Small intestine (tissue), 7 donors: ENCODE measurements around the gene GFPT1. TPM values are rescaled to one million over a fixed set of nuclear protein-coding genes. Genes with fewer than 3 reads are reported as not detected.
"Not testable (repeated sequence)": the region's sequence is repeated elsewhere in the genome, so short reads cannot be mapped to it uniquely, and the experiment has no call there.

ENCODE experiments used
- DNase-seq, 2 donors: peaks; one replicate each; pipeline versions ENCODE4 v3.0.0 to v3.0.0-alpha.2; 2013
- FAIRE-seq: peaks from 2 replicates; lab custom pipeline; 2012; peaks lifted over from hg19 to GRCh38; lab: Jason Lieb, UNC
- H3K27ac ChIP-seq, 3 donors: one replicate each; pipeline ENCODE4 v1.5.1; 2013; ENCODE audit warnings: low read length in 2 of 3, mild to moderate bottlenecking in 2 of 3, control low read depth in 1 of 3, inconsistent platforms in 1 of 3, low read depth in 1 of 3, moderate library complexity in 1 of 3
- H3K27me3 ChIP-seq, 3 donors: one replicate each; pipeline ENCODE4 v1.6.1; 2013; ENCODE audit warnings: low read length in 3 of 3, inconsistent platforms in 1 of 3; ENCODE audit not compliant: control insufficient read depth in 3 of 3, insufficient read depth in 3 of 3
- H3K36me3 ChIP-seq, 3 donors: one replicate each; pipeline ENCODE4 v1.6.1; 2013; ENCODE audit warnings: low read length in 3 of 3, inconsistent platforms in 1 of 3, low read depth in 1 of 3, mild to moderate bottlenecking in 1 of 3, moderate library complexity in 1 of 3; ENCODE audit not compliant: control insufficient read depth in 3 of 3, insufficient read depth in 2 of 3
- H3K4me1 ChIP-seq, 3 donors: one replicate each; pipeline ENCODE4 v1.6.1; 2013; ENCODE audit warnings: low read length in 2 of 3, inconsistent platforms in 1 of 3, low read depth in 1 of 3, mild to moderate bottlenecking in 1 of 3, moderate library complexity in 1 of 3; ENCODE audit not compliant: control insufficient read depth in 3 of 3, insufficient read depth in 2 of 3
- H3K4me3 ChIP-seq, 3 donors: one replicate each; pipeline ENCODE4 v1.5.1; 2013; ENCODE audit warnings: low read length in 3 of 3, control low read depth in 1 of 3, inconsistent platforms in 1 of 3, low read depth in 1 of 3, mild to moderate bottlenecking in 1 of 3, moderate library complexity in 1 of 3
- H3K9me3 ChIP-seq, 2 donors: one replicate each; pipeline ENCODE4 v1.6.1; 2013; ENCODE audit warnings: low read depth in 1 of 2, low read length in 1 of 2; ENCODE audit not compliant: control insufficient read depth in 2 of 2, insufficient read depth in 1 of 2
- WGBS, 3 donors: extraction: QIAGEN DNeasy Blood & Tissue Kit; methylation state at CpG; one replicate each; pipeline ENCODE4 v1.1.7; 2013; 5-methylcytosine and 5-hydroxymethylcytosine counted together
- polyA plus RNA-seq, 4 donors: library from polyadenylated mRNA; stranded (reverse) in 3 of 4; unstranded in 1 of 4; fragments of 200-250 nt in 3 of 4; fragments of 120-200 nt in 1 of 4; gene quantifications; one replicate each; pipeline versions ENCODE4 v1.2.1 to v1.2.3, GENCODE V29; 2013
- donor health status: healthy with polysubstance abuse.
- donor health status: control.
- donor health status: control.
- donor health status: Bipolar disorder and iron deficiency.
- donor health status: healthy.

Gene GFPT1
- polyA plus RNA-seq, 4 donors, result 15.9 to 55.4 (median 27.0) TPM

- Histone ChIP-seq H3K9me3 (no peaks in the 10 kb centered on the region), H3K4me3 (no peak overlapping the region), H3K4me1 (no peaks in the 10 kb centered on the region), H3K36me3 (peaks cover 17 to 57% (median 28%) of the 10 kb centered on the region in 3 donors), H3K27me3 (no peaks in the 10 kb centered on the region), H3K27ac (no peak overlapping the region)
- 67 to 88% (median 79%) methylated on average over 3 of the region's 3 CpGs for WGBS, 3 donors
- DNase-seq, result no peak
- FAIRE-seq, result no peak
These were observed 28.1 kb downstream of the GFPT1 start for GRCh38 chr2:69358914-69359313.

GRCh38 chr2:69356471-69356870, 30.6 kb downstream of the GFPT1 start:
- Histone ChIP-seq H3K9me3 (no peaks in the 10 kb centered on the region), H3K36me3 (peaks cover 15 to 54% (median 20%) of the 10 kb centered on the region in 3 donors), H3K4me1 (no peaks in the 10 kb centered on the region), H3K4me3 (no peak overlapping the region), H3K27me3 (no peaks in the 10 kb centered on the region), H3K27ac (no peak overlapping the region)
- no peak for DNase-seq
- 91 to 93% (median 93%) methylated on average over 5 of the region's 5 CpGs for WGBS, 3 donors
- no peak for FAIRE-seq

- FAIRE-seq, result not testable (repeated sequence)
These were observed 32.1 kb downstream of the GFPT1 start for GRCh38 chr2:69354976-69355375.

GRCh38 chr2:69353360-69353759, 33.7 kb downstream of the GFPT1 start:
- peaks cover 17 to 46% (median 22%) of the 10 kb centered on the region in 3 donors for H3K36me3 ChIP-seq
- H3K9me3 ChIP-seq, result no peaks in the 10 kb centered on the region
- DNase-seq (no peak), FAIRE-seq (no peak)
- no peak overlapping the region for H3K4me3 ChIP-seq
- no peaks in the 10 kb centered on the region for H3K27me3 ChIP-seq
- H3K27ac ChIP-seq, result no peak overlapping the region
- no peaks in the 10 kb centered on the region for H3K4me1 ChIP-seq
- WGBS, 3 donors, result 97% methylated on average over 5 of the region's 5 CpGs

More at GRCh38 chr2:69354976-69355375, 32.1 kb downstream of the GFPT1 start:
- not testable (repeated sequence) for H3K4me3 ChIP-seq, H3K9me3 ChIP-seq, DNase-seq, H3K4me1 ChIP-seq, H3K27me3 ChIP-seq, H3K27ac ChIP-seq
- WGBS, 3 donors, result 84 to 88% (median 88%) methylated on average over 3 of the region's 3 CpGs
- H3K36me3 ChIP-seq, result peaks cover 15 to 44% (median 18%) of the 10 kb centered on the region in 3 donors

- FAIRE-seq, result no peak
These were observed 38.2 kb downstream of the GFPT1 start for GRCh38 chr2:69348781-69349180.

GRCh38 chr2:69345434-69345833, 41.6 kb downstream of the GFPT1 start:
- FAIRE-seq, result no peak

More at GRCh38 chr2:69348781-69349180, 38.2 kb downstream of the GFPT1 start:
- 96 to 100% (median 97%) methylated on average over 1 of the region's 1 CpG for WGBS, 3 donors
- H3K4me1 ChIP-seq, result no peaks in the 10 kb centered on the region
- no peaks in the 10 kb centered on the region for H3K9me3 ChIP-seq
- no peaks in the 10 kb centered on the region for H3K27me3 ChIP-seq
- no peak overlapping the region for H3K27ac ChIP-seq
- peaks cover 21 to 55% (median 22%) of the 10 kb centered on the region in 3 donors for H3K36me3 ChIP-seq
- no peak for DNase-seq
- H3K4me3 ChIP-seq, result no peak overlapping the region

GRCh38 chr2:69344305-69344704, 42.7 kb downstream of the GFPT1 start:
- DNase-seq (no peak), FAIRE-seq (no peak)
- H3K27me3 ChIP-seq, result no peaks in the 10 kb centered on the region
- H3K4me1 ChIP-seq, result no peaks in the 10 kb centered on the region
- no peak overlapping the region for H3K4me3 ChIP-seq
- no peak overlapping the region for H3K27ac ChIP-seq
- no peaks in the 10 kb centered on the region for H3K9me3 ChIP-seq
- H3K36me3 ChIP-seq, result peaks cover 25 to 47% (median 38%) of the 10 kb centered on the region in 3 donors

More at GRCh38 chr2:69345434-69345833, 41.6 kb downstream of the GFPT1 start:
- peak in 1 of 2 donors; percentile 63 for DNase-seq
- Histone ChIP-seq H3K4me1 (no peaks in the 10 kb centered on the region), H3K27me3 (no peaks in the 10 kb centered on the region), H3K36me3 (peaks cover 22 to 44% (median 36%) of the 10 kb centered on the region in 3 donors), H3K9me3 (no peaks in the 10 kb centered on the region), H3K27ac (no peak overlapping the region), H3K4me3 (no peak overlapping the region)

- 23 to 42% (median 35%) methylated on average over 3 of the region's 3 CpGs for WGBS, 3 donors
- no peaks in the 10 kb centered on the region for H3K9me3 ChIP-seq
- no peak overlapping the region for H3K27ac ChIP-seq
- H3K4me3 ChIP-seq, result no peak overlapping the region
- H3K36me3 ChIP-seq, result peaks cover 16 to 40% (median 32%) of the 10 kb centered on the region in 3 donors
- DNase-seq (no peak), FAIRE-seq (no peak)
- H3K4me1 ChIP-seq, result no peaks in the 10 kb centered on the region
- no peaks in the 10 kb centered on the region for H3K27me3 ChIP-seq
These were observed 46.8 kb downstream of the GFPT1 start for GRCh38 chr2:69340101-69340775.
